OCI-LY7 (cell line): ENCODE data around the gene ATF1. TPM values are rescaled to one million over a fixed set of nuclear protein-coding genes. Genes with fewer than 3 reads are reported as not detected.

Experiments used
- BruUV-seq: library from RNA; stranded (reverse); fragments of 400-500 nt; replicated peaks from 2 replicates; lab custom pipeline; 2021; lab: Mats Ljungman, UMichigan
- CTCF ChIA-PET: fragments of 300-600 bp; sonication (Branson Sonifier 250); formaldehyde crosslinking; loops from one replicate; lab custom pipeline; 2022; ENCODE audit warnings: antibody characterized with exemption; ENCODE audit not compliant: unreplicated experiment; lab: Charles Lee
- POLR2A ChIA-PET: fragments of 300-600 bp; sonication (Branson Sonifier 250); formaldehyde crosslinking; loops from one replicate; lab custom pipeline; 2022; ENCODE audit warnings: antibody characterized with exemption; lab: Charles Lee
- DNase-seq: peaks from one replicate; pipeline ENCODE4 v3.0.0-alpha.2; 2015; ENCODE audit warnings: low spot score
- H2AFZ ChIP-seq: fragments of 200-600 bp; sonication (generic), shearing (Covaris generic); 2 replicates; pipeline ENCODE4 v1.6.1; 2014; ENCODE audit warnings: mild to moderate bottlenecking, antibody characterized with exemption, low read length, moderate library complexity
- H3K27ac ChIP-seq: fragments of 200-600 bp; sonication (generic); 2 replicates; pipeline ENCODE4 v1.5.1; 2014; ENCODE audit warnings: mixed run types, low read depth, mild to moderate bottlenecking, moderate library complexity, low read length, inconsistent platforms; ENCODE audit not compliant: poor library complexity, severe bottlenecking
- H3K36me3 ChIP-seq: fragments of 200-600 bp; sonication (generic); 2 replicates; pipeline ENCODE4 v1.6.1; 2014; ENCODE audit warnings: mild to moderate bottlenecking, antibody characterized with exemption, low read length, moderate library complexity, mixed read lengths; ENCODE audit not compliant: insufficient read depth
- H3K4me1 ChIP-seq: fragments of 200-600 bp; sonication (generic); 2 replicates; pipeline ENCODE4 v1.5.1; 2014; ENCODE audit warnings: mild to moderate bottlenecking, low read length; ENCODE audit not compliant: insufficient read depth, poor library complexity, severe bottlenecking
- H3K4me2 ChIP-seq: fragments of 200-600 bp; sonication (generic); 2 replicates; pipeline ENCODE4 v1.6.1; 2014; ENCODE audit warnings: mild to moderate bottlenecking, low read length
- H3K4me3 ChIP-seq: fragments of 200-600 bp; sonication (generic); 2 replicates; pipeline ENCODE4 v1.5.1; 2014; ENCODE audit warnings: mild to moderate bottlenecking, low read depth, low read length; ENCODE audit not compliant: poor library complexity, severe bottlenecking
- H3K79me2 ChIP-seq: fragments of 200-600 bp; sonication (generic); 2 replicates; pipeline ENCODE4 v1.6.1; 2016; ENCODE audit warnings: low read depth, mild to moderate bottlenecking, low read length, moderate library complexity, mixed read lengths; ENCODE audit not compliant: insufficient read depth
- H3K9me2 ChIP-seq: fragments of 200-600 bp; sonication (generic); 2 replicates; pipeline ENCODE4 v1.6.1; 2016; ENCODE audit warnings: mild to moderate bottlenecking, low read length, mixed read lengths; ENCODE audit not compliant: insufficient read depth
- H3K9me3 ChIP-seq: fragments of 200-600 bp; sonication (generic); 2 replicates; pipeline ENCODE4 v1.6.1; 2014; ENCODE audit warnings: mild to moderate bottlenecking, mixed run types, low read length, mixed read lengths
- H4K20me1 ChIP-seq: fragments of 200-600 bp; sonication (generic); 2 replicates; pipeline ENCODE4 v1.6.1; 2014; ENCODE audit warnings: mild to moderate bottlenecking, antibody characterized with exemption, low read length, moderate library complexity, mixed read lengths; ENCODE audit not compliant: insufficient read depth
- CTCF ChIP-seq: fragments of 200-600 bp; sonication (generic); conservative IDR thresholded peaks from 2 replicates; pipeline ENCODE4 v1.5.1; 2014; ENCODE audit warnings: mild to moderate bottlenecking, antibody characterized with exemption, low read length, moderate library complexity, mixed read lengths
- EZH2phosphoT487 ChIP-seq: fragments of 200-600 bp; sonication (generic); IDR thresholded peaks from 2 replicates; pipeline ENCODE4 v1.6.1; 2018; ENCODE audit warnings: low read depth, borderline replicate concordance, mild to moderate bottlenecking, mixed run types, antibody characterized with exemption, low read length, moderate library complexity, mixed read lengths
- intact Hi-C: fragments of 100-400 bp; cut with micrococcal nuclease; formaldehyde crosslinking; loops from one replicate; pipeline ENCODE4 v1.10.0; 2022; ENCODE audit not compliant: unreplicated experiment
- total RNA-seq, 2 experiments: library from RNA; depleted of rRNA in 1 of 2; stranded (reverse); fragments of >200 nt in 1 of 2; shearing (Covaris generic) in 1 of 2; gene quantifications; 2 replicates each; pipeline ENCODE4 v1.2.3, GENCODE V29; 2014 to 2022

ATF1 gene
- total RNA-seq, 2 experiments from 2014 or later: 47.4 to 55.7 TPM

GRCh38 chr12:50778663-50779590 is 15.0 kb downstream of the ATF1 start:
- Histone ChIP-seq H3K36me3 (peaks cover 46% of the 10 kb centered on the region), H3K4me1 (no peaks in the 10 kb centered on the region), H4K20me1 (no peaks in the 10 kb centered on the region), H3K79me2 (peaks cover 56% of the 10 kb centered on the region), H3K9me3 (peaks cover 5% of the 10 kb centered on the region; the same call in 1 of the 2 replicates), H3K4me2 (no peak overlapping the region), H2AFZ (no peak overlapping the region), H3K27ac (no peak overlapping the region), H3K4me3 (no peak overlapping the region), H3K9me2 (no peaks in the 10 kb centered on the region)
- ChIA-PET CTCF (no interaction called here), POLR2A (interaction anchor here (0.6 to 1.2 kb wide), 2 partner anchors 14 to 74 kb away, joined by 3 to 5 read pairs; no protein-coding TSS in a partner anchor)
- no TSS peak for BruUV-seq
- TF ChIP-seq CTCF: no peak
- no peak for TF ChIP-seq EZH2phosphoT487
- no peak for DNase-seq
- intact Hi-C loops: no loop called here

GRCh38 chr12:50780013-50780412 is 16.1 kb downstream of the ATF1 start:
- Histone ChIP-seq H3K9me3 (peaks cover 5% of the 10 kb centered on the region; the same call in 1 of the 2 replicates), H2AFZ (no peak overlapping the region), H3K36me3 (peaks cover 54% of the 10 kb centered on the region), H3K4me1 (no peaks in the 10 kb centered on the region), H3K4me3 (no peak overlapping the region), H3K27ac (no peak overlapping the region), H4K20me1 (no peaks in the 10 kb centered on the region), H3K79me2 (peaks cover 52% of the 10 kb centered on the region; the same call in 1 of the 2 replicates), H3K9me2 (no peaks in the 10 kb centered on the region), H3K4me2 (no peak overlapping the region)
- no peak for TF ChIP-seq CTCF
- TF ChIP-seq EZH2phosphoT487: no peak
- DNase-seq: no peak
- CTCF ChIA-PET: no interaction called here
- intact Hi-C loops: no loop called here
- no TSS peak for BruUV-seq
- POLR2A ChIA-PET: interaction anchor here (0.7 to 1.2 kb wide), 3 partner anchors 15 to 257 kb away, joined by 3 to 5 read pairs (median 3); no protein-coding TSS in a partner anchor

- Histone ChIP-seq H3K4me1 (no peaks in the 10 kb centered on the region), H3K9me3 (0 out of 2 replicates have a peak, but pooled peaks cover 13% of the 10 kb centered on the region), H2AFZ (no peak overlapping the region), H3K4me2 (no peak overlapping the region), H3K9me2 (no peaks in the 10 kb centered on the region), H4K20me1 (no peaks in the 10 kb centered on the region), H3K27ac (no peak overlapping the region), H3K4me3 (no peak overlapping the region), H3K79me2 (peaks cover 16% of the 10 kb centered on the region; the same call in 1 of the 2 replicates), H3K36me3 (peaks cover 82% of the 10 kb centered on the region)
- POLR2A ChIA-PET: no interaction called here
- DNase-seq: no peak
- CTCF ChIA-PET: no interaction called here
- BruUV-seq: no TSS peak
- TF ChIP-seq CTCF (no peak), EZH2phosphoT487 (no peak)
- intact Hi-C loops: no loop called here
Measured at GRCh38 chr12:50784501-50784900, 20.6 kb downstream of the ATF1 start.
